Measurements from ENCODE around the gene KRTAP5-6.

DNA sequence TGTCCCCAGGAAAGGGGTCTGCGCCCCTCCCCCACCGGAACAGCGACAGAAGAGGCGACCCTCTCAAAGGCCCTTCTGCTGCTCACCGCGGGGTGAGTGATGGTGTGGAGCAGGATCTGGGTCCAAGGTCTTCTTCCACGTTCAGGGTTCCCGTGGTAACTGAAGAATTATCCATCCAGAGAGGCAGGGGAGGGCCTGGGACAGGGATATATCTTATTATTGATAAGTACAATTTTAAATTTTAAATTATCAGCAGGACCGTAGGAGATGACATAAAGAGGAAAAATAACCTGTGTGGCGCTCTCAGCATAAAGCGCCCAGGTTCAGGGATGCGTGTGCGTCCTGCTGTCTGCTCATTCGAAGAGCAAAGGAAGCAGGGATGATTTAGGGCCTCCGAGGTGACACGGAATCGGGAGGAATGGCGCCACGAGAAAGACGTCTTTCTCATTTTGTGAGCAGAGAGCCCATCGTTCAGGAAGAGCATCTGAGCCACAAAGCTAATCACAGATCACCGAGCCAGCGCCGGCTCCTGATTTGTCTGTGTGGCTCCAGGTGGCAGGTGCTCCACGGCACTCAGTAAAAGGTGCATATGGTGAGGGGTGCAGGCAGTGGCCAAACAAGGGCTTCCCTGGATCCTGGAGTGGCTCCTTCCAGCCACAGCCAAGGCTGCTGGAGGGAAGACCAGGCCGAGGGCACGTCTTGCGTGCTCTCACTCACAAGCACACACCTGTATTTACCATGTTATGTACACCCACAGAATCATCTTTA lies 48.2 kb upstream of the KRTAP5-6 start:
- TF ChIP-seq POLR2AphosphoS5 (IDR thresholded peaks at IDR 0.05; ENCODE audit: insufficient read depth in 1 of 2, low read depth in 1 of 2), result no peak
- TF ChIP-seq, protein P1, sequence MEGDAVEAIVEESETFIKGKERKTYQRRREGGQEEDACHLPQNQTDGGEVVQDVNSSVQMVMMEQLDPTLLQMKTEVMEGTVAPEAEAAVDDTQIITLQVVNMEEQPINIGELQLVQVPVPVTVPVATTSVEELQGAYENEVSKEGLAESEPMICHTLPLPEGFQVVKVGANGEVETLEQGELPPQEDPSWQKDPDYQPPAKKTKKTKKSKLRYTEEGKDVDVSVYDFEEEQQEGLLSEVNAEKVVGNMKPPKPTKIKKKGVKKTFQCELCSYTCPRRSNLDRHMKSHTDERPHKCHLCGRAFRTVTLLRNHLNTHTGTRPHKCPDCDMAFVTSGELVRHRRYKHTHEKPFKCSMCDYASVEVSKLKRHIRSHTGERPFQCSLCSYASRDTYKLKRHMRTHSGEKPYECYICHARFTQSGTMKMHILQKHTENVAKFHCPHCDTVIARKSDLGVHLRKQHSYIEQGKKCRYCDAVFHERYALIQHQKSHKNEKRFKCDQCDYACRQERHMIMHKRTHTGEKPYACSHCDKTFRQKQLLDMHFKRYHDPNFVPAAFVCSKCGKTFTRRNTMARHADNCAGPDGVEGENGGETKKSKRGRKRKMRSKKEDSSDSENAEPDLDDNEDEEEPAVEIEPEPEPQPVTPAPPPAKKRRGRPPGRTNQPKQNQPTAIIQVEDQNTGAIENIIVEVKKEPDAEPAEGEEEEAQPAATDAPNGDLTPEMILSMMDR (IDR thresholded peaks at IDR 0.05), result no peak

Measured in vagina (tissue), 2 donors.